ENCODE data around the gene VASH2.
"Not testable (repeated sequence)": the region's sequence is repeated elsewhere in the genome, so short reads cannot be mapped to it uniquely, and the experiment has no call there.

Gene VASH2

DNA sequence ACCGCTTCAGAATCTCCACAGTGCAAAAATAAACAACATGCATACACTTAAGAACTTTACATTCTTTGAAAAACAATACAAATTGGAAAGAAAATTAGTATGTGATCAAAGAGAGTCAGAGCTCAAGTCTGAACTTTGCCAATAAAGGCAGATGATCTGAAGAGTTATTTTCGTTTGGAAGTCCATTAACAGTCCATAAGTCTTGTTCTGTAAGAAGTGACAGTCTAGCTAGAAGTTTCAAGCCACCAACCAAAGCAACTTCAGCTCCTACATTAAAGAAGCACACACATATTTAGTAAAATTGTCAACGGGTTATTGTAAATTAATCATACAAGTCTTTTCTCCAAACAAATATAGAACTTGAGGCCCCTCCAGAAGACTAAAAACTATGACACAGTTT lies 44.6 kb downstream of the VASH2 start:
- Mint-ChIP-seq H3K36me3 (ENCODE audit: low read depth) (peaks cover 35% of the 10 kb centered on the region), H3K27me3 (no peaks in the 10 kb centered on the region), H3K4me1 (peaks cover 6% of the 10 kb centered on the region), H3K4me3 (no peak overlapping the region), H3K27ac (no peak overlapping the region), H3K9me3 (no peaks in the 10 kb centered on the region)
- ATAC-seq (no peak), DNase-seq (no peak)

DNA sequence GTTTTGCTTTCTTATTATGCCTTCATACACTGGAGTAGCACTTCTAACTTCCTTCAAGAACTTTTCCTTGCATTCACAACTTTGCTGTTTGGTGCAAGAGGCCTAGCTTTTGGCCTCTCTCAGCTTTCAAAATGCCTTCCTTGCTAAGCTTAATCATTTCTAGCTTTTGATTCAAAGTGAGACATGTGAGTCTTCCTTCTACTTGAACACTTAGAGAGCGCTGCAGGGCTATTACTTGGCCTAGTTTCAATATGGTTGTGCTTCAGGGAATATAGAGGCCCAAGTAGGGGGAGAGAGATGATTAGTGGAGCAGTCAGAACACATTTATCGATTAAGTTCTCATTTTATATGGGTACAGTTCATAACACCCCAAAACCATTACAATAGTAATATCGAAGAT lies 52.9 kb downstream of the VASH2 start:
- no peaks in the 10 kb centered on the region for H3K9me3 Mint-ChIP-seq
- peaks cover 5% of the 10 kb centered on the region for H3K4me1 Mint-ChIP-seq
- H3K4me3 Mint-ChIP-seq = no peak overlapping the region
- DNase-seq (no peak), ATAC-seq (peak; percentile 33)
- H3K27ac Mint-ChIP-seq = peak overlapping the region; percentile 35
- no peaks in the 10 kb centered on the region for H3K27me3 Mint-ChIP-seq
- peaks cover 36% of the 10 kb centered on the region for H3K36me3 Mint-ChIP-seq (ENCODE audit: low read depth)

- H3K27ac Mint-ChIP-seq = no peak overlapping the region
- DNase-seq = no peak
- no peak overlapping the region for H3K4me3 Mint-ChIP-seq
- H3K4me1 Mint-ChIP-seq = peaks cover 28% of the 10 kb centered on the region
- H3K9me3 Mint-ChIP-seq = no peaks in the 10 kb centered on the region
- H3K27me3 Mint-ChIP-seq = no peaks in the 10 kb centered on the region
- peaks cover 39% of the 10 kb centered on the region for H3K36me3 Mint-ChIP-seq (ENCODE audit: low read depth)
- no peak for ATAC-seq
Measured at GRCh38 chr1:213008564-213008963, 58.2 kb downstream of the VASH2 start.

DNA sequence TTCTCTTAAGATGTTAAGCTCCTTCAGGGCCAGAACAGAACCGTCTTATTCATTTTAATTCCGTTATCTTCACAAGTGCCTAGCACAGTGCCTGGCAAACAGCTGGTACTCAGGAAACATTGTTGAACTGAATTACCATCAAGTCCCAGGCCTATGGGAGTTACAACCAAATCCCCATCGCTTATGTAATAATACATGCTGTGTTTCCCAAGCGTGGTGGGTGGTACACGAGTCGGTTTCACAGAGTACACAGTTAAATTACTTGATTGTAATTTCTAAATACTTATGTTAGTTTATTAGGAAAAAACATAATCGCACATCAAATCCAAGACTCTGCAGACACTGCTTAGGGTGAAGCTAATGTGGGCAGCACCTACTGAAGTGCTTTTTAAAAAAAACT lies 64.3 kb downstream of the VASH2 start:
- Mint-ChIP-seq H3K4me1 (peaks cover 30% of the 10 kb centered on the region), H3K36me3 (ENCODE audit: low read depth) (peaks cover 15% of the 10 kb centered on the region), H3K9me3 (no peaks in the 10 kb centered on the region), H3K4me3 (peak overlapping the region; percentile 95), H3K27me3 (no peaks in the 10 kb centered on the region), H3K27ac (peak overlapping the region; percentile 97)
- no peak for DNase-seq
- no peak for ATAC-seq

- Mint-ChIP-seq H3K9me3 (no peaks in the 10 kb centered on the region), H3K4me1 (peaks cover 30% of the 10 kb centered on the region), H3K27me3 (no peaks in the 10 kb centered on the region), H3K27ac (peak within 1 kb of the TSS; percentile 97), H3K36me3 (ENCODE audit: low read depth) (peaks cover 15% of the 10 kb centered on the region), H3K4me3 (peak within 1 kb of the TSS; percentile 95)
- ATAC-seq (peak; percentile 97), DNase-seq (peak; percentile 93)
Measured at GRCh38 chr1:213015099-213016050, 65.0 kb downstream of the VASH2 start, which contains the start of gene ANGEL2. Gene ANGEL2 (minus strand): TSS chr1:213015867. CDS start chr1:213015671, 196 bp downstream.

DNA sequence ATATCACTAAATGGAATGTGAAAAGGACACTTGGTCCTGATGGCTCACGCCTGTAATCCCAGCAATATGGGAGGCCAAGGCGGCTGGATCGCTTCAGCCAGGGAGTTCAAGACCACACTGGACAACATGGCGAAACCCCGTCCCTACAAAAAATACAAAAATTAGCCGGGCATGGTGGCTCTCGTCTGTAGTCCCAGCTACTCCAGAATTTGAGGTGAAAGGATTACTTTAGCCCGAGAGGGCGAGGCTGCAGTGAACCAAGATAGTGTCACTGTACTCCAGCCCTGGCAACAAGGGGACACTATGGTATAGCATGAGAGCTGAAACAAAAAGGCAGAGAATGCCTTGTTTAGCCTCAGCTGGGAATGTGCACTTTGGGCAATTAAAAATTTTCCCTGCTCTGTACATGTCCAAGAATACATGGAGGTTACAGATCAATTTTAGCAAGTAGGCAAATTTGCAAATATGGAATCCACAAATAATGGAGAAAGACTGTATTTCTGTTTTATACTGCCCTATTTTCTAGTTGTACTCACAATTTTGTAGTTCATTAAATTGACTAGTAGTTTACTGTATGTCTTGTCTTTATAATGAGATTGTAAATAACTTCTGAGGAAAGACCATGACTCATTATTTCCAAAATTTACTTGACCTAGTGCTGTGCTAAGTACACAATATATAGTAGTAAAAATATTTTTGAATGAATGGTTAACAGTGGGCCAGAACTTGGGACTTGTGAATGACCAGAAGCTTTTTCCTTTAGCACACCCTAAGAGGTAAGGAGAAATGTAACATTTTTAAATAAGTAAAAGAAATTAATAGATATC lies 67.3 kb downstream of the VASH2 start:
- ATAC-seq = no peak
- Mint-ChIP-seq H3K4me1 (peaks cover 18% of the 10 kb centered on the region), H3K4me3 (no peak overlapping the region), H3K27ac (no peak overlapping the region), H3K9me3 (no peaks in the 10 kb centered on the region), H3K36me3 (ENCODE audit: low read depth) (peaks cover 2% of the 10 kb centered on the region), H3K27me3 (no peaks in the 10 kb centered on the region)
- DNase-seq = no peak

DNA sequence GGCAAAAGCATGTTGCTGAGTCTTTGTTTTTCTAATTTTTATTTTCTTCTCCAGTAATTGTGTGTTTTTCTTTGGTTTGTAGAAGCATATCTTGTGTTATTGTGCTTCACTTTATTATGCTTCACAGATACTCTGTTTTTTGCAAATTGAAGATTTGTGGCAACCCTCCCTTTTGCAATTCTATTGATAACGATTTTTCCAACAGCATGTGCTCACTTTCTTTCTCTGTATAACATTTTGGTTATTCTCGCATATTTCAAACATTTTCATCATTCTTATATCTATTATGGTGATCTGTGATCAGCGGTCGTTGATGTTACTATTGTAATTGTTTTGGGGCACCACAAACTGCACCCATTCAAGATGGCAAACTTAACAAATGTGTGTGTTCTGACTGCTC lies 69.1 kb downstream of the VASH2 start:
- Mint-ChIP-seq H3K27me3 (no peaks in the 10 kb centered on the region), H3K9me3 (no peaks in the 10 kb centered on the region), H3K4me1 (peaks cover 3% of the 10 kb centered on the region), H3K4me3 (no peak overlapping the region), H3K27ac (no peak overlapping the region), H3K36me3 (ENCODE audit: low read depth) (no peaks in the 10 kb centered on the region)
- no peak for ATAC-seq
- DNase-seq = no peak

GRCh38 chr1:213020016-213020415 lies 69.7 kb downstream of the VASH2 start:
- Mint-ChIP-seq H3K9me3 (no peaks in the 10 kb centered on the region), H3K27ac (no peak overlapping the region), H3K4me3 (no peak overlapping the region), H3K36me3 (ENCODE audit: low read depth) (no peaks in the 10 kb centered on the region), H3K4me1 (no peaks in the 10 kb centered on the region), H3K27me3 (no peaks in the 10 kb centered on the region)
- no peak for ATAC-seq
- no peak for DNase-seq

- H3K4me1 Mint-ChIP-seq; H3K36me3 Mint-ChIP-seq (ENCODE audit: low read depth); ATAC-seq; H3K9me3 Mint-ChIP-seq; DNase-seq; H3K27ac Mint-ChIP-seq; H3K4me3 Mint-ChIP-seq: not testable (repeated sequence)
- H3K27me3 Mint-ChIP-seq = peaks cover 32% of the 10 kb centered on the region
Measured at GRCh38 chr1:213027024-213027423, 76.7 kb downstream of the VASH2 start.

- ATAC-seq (no peak), DNase-seq (no peak)
- Mint-ChIP-seq H3K9me3 (no peaks in the 10 kb centered on the region), H3K36me3 (ENCODE audit: low read depth) (no peaks in the 10 kb centered on the region), H3K27me3 (peaks cover 33% of the 10 kb centered on the region), H3K27ac (no peak overlapping the region), H3K4me1 (no peaks in the 10 kb centered on the region), H3K4me3 (no peak overlapping the region)
Measured at GRCh38 chr1:213032651-213033050, 82.3 kb downstream of the VASH2 start.

DNA sequence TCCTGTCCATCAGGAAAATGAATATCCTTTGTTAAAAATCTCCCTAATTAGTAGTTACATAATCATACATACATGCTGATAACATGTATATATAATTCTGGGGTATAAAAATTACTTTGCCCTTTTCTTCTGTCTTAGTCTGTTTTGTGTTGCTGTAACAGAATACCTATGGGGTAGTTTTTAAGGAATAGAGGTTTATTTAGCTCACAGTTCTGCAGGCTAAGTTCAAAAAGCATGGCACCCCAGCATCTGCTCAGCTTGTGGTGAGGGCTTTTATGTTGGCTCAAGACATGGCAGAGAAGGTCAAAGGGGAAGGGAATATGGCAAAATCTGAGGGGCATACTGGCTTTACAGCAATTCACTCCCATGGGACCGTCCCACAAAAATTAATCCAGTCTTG lies 84.4 kb downstream of the VASH2 start:
- DNase-seq (no peak), ATAC-seq (no peak)
- no peaks in the 10 kb centered on the region for H3K9me3 Mint-ChIP-seq
- H3K4me3 Mint-ChIP-seq = no peak overlapping the region
- no peaks in the 10 kb centered on the region for H3K36me3 Mint-ChIP-seq (ENCODE audit: low read depth)
- H3K4me1 Mint-ChIP-seq = no peaks in the 10 kb centered on the region
- peaks cover 33% of the 10 kb centered on the region for H3K27me3 Mint-ChIP-seq
- no peak overlapping the region for H3K27ac Mint-ChIP-seq

GRCh38 chr1:213035573-213035972 lies 85.2 kb downstream of the VASH2 start:
- Mint-ChIP-seq H3K4me1 (no peaks in the 10 kb centered on the region), H3K36me3 (ENCODE audit: low read depth) (no peaks in the 10 kb centered on the region), H3K27me3 (peaks cover 27% of the 10 kb centered on the region), H3K9me3 (no peaks in the 10 kb centered on the region), H3K4me3 (no peak overlapping the region), H3K27ac (no peak overlapping the region)
- DNase-seq (no peak), ATAC-seq (no peak)
